ENCODE data around the gene CD22. TPM values are rescaled to one million over a fixed set of nuclear protein-coding genes. Genes with fewer than 3 reads are reported as not detected.
"Not testable (repeated sequence)": the region's sequence is repeated elsewhere in the genome, so short reads cannot be mapped to it uniquely, and the experiment has no call there.

Gene CD22
- total RNA-seq, 1 donor = 50.4 TPM

- peaks cover 47% of the 10 kb centered on the region for H3K4me1 ChIP-seq (ENCODE audit: insufficient read depth, low read length)
- H3K9me3 ChIP-seq (ENCODE audit: low read depth, low read length) = no peaks in the 10 kb centered on the region
- no peaks in the 10 kb centered on the region for H3K27me3 ChIP-seq (ENCODE audit: insufficient read depth, low read length)
- H3K4me3 ChIP-seq (ENCODE audit: low read length) = no peak overlapping the region
These were observed 21.6 kb downstream of the CD22 start for GRCh38 chr19:35350591-35350990.

- no peaks in the 10 kb centered on the region for H3K27me3 ChIP-seq (ENCODE audit: insufficient read depth, low read length)
- no peak overlapping the region for H3K4me3 ChIP-seq (ENCODE audit: low read length)
- H3K9me3 ChIP-seq (ENCODE audit: low read depth, low read length) = no peaks in the 10 kb centered on the region
- H3K4me1 ChIP-seq (ENCODE audit: insufficient read depth, low read length) = peaks cover 37% of the 10 kb centered on the region
These were observed 22.6 kb downstream of the CD22 start for GRCh38 chr19:35351411-35352176.

GRCh38 chr19:35352177-35352447, 23.1 kb downstream of the CD22 start:
- Histone ChIP-seq H3K9me3 (ENCODE audit: low read depth, low read length) (no peaks in the 10 kb centered on the region), H3K27me3 (ENCODE audit: insufficient read depth, low read length) (no peaks in the 10 kb centered on the region), H3K4me3 (ENCODE audit: low read length) (no peak overlapping the region), H3K4me1 (ENCODE audit: insufficient read depth, low read length) (peaks cover 32% of the 10 kb centered on the region)

GRCh38 chr19:35352448-35353304, 23.7 kb downstream of the CD22 start:
- Histone ChIP-seq H3K27me3 (ENCODE audit: insufficient read depth, low read length) (no peaks in the 10 kb centered on the region), H3K4me1 (ENCODE audit: insufficient read depth, low read length) (peaks cover 30% of the 10 kb centered on the region), H3K4me3 (ENCODE audit: low read length) (no peak overlapping the region), H3K9me3 (ENCODE audit: low read depth, low read length) (no peaks in the 10 kb centered on the region)

GRCh38 chr19:35353635-35354034, 24.6 kb downstream of the CD22 start:
- Histone ChIP-seq H3K27me3 (ENCODE audit: insufficient read depth, low read length) (no peaks in the 10 kb centered on the region), H3K4me1 (ENCODE audit: insufficient read depth, low read length) (peaks cover 28% of the 10 kb centered on the region), H3K9me3 (ENCODE audit: low read depth, low read length) (no peaks in the 10 kb centered on the region), H3K4me3 (ENCODE audit: low read length) (no peak overlapping the region)

- peaks cover 22% of the 10 kb centered on the region for H3K4me1 ChIP-seq (ENCODE audit: insufficient read depth, low read length)
- H3K4me3 ChIP-seq (ENCODE audit: low read length) = no peak overlapping the region
- no peaks in the 10 kb centered on the region for H3K9me3 ChIP-seq (ENCODE audit: low read depth, low read length)
- H3K27me3 ChIP-seq (ENCODE audit: insufficient read depth, low read length) = no peaks in the 10 kb centered on the region
These were observed 25.9 kb downstream of the CD22 start for GRCh38 chr19:35354898-35355297.

- no peaks in the 10 kb centered on the region for H3K27me3 ChIP-seq (ENCODE audit: insufficient read depth, low read length)
- H3K4me1 ChIP-seq (ENCODE audit: insufficient read depth, low read length) = peaks cover 22% of the 10 kb centered on the region
- no peaks in the 10 kb centered on the region for H3K9me3 ChIP-seq (ENCODE audit: low read depth, low read length)
- H3K4me3 ChIP-seq (ENCODE audit: low read length) = no peak overlapping the region
These were observed 26.9 kb downstream of the CD22 start for GRCh38 chr19:35355791-35356460.

- Histone ChIP-seq H3K4me1 (ENCODE audit: insufficient read depth, low read length) (peaks cover 15% of the 10 kb centered on the region), H3K27me3 (ENCODE audit: insufficient read depth, low read length) (no peaks in the 10 kb centered on the region), H3K4me3 (ENCODE audit: low read length) (no peak within 1 kb of the TSS), H3K9me3 (ENCODE audit: low read depth, low read length) (no peaks in the 10 kb centered on the region)
These were observed 29.0 kb downstream of the CD22 start, which contains the start of gene FFAR3 for GRCh38 chr19:35357867-35358573. FFAR3 (plus strand) TSS chr19:35358460; CDS start chr19:35358891, 431 bp downstream.

- not testable (repeated sequence) for H3K9me3 ChIP-seq (ENCODE audit: low read depth, low read length); H3K4me3 ChIP-seq (ENCODE audit: low read length)
These were observed 29.8 kb downstream of the CD22 start for GRCh38 chr19:35358834-35359233.

GRCh38 chr19:35359395-35359794, 30.4 kb downstream of the CD22 start:
- not testable (repeated sequence) for H3K9me3 ChIP-seq (ENCODE audit: low read depth, low read length); H3K27me3 ChIP-seq (ENCODE audit: insufficient read depth, low read length); H3K4me3 ChIP-seq (ENCODE audit: low read length)
- H3K4me1 ChIP-seq (ENCODE audit: insufficient read depth, low read length) = peaks cover 11% of the 10 kb centered on the region

More at GRCh38 chr19:35358834-35359233, 29.8 kb downstream of the CD22 start:
- H3K4me1 ChIP-seq (ENCODE audit: insufficient read depth, low read length) = peaks cover 11% of the 10 kb centered on the region
- H3K27me3 ChIP-seq (ENCODE audit: insufficient read depth, low read length) = not testable (repeated sequence)

- not testable (repeated sequence) for H3K9me3 ChIP-seq (ENCODE audit: low read depth, low read length); H3K4me3 ChIP-seq (ENCODE audit: low read length); H3K27me3 ChIP-seq (ENCODE audit: insufficient read depth, low read length)
- H3K4me1 ChIP-seq (ENCODE audit: insufficient read depth, low read length) = peaks cover 11% of the 10 kb centered on the region
These were observed 31.1 kb downstream of the CD22 start for GRCh38 chr19:35360081-35360480.

GRCh38 chr19:35360880-35361420, 32.0 kb downstream of the CD22 start:
- Histone ChIP-seq H3K27me3 (ENCODE audit: insufficient read depth, low read length) (peaks cover 2% of the 10 kb centered on the region), H3K4me1 (ENCODE audit: insufficient read depth, low read length) (peaks cover 11% of the 10 kb centered on the region), H3K4me3 (ENCODE audit: low read length) (no peak overlapping the region), H3K9me3 (ENCODE audit: low read depth, low read length) (no peaks in the 10 kb centered on the region)

GRCh38 chr19:35362261-35363000, 33.4 kb downstream of the CD22 start:
- Histone ChIP-seq H3K27me3 (ENCODE audit: insufficient read depth, low read length) (peaks cover 3% of the 10 kb centered on the region), H3K4me3 (ENCODE audit: low read length) (no peak overlapping the region), H3K9me3 (ENCODE audit: low read depth, low read length) (no peaks in the 10 kb centered on the region), H3K4me1 (ENCODE audit: insufficient read depth, low read length) (peaks cover 10% of the 10 kb centered on the region)

- H3K4me1 ChIP-seq (ENCODE audit: insufficient read depth, low read length) = peaks cover 3% of the 10 kb centered on the region
- H3K9me3 ChIP-seq (ENCODE audit: low read depth, low read length) = no peaks in the 10 kb centered on the region
- peaks cover 3% of the 10 kb centered on the region for H3K27me3 ChIP-seq (ENCODE audit: insufficient read depth, low read length)
- H3K4me3 ChIP-seq (ENCODE audit: low read length) = no peak overlapping the region
These were observed 34.1 kb downstream of the CD22 start for GRCh38 chr19:35363001-35363590.

All from mononuclear cell (primary cell).